GM18502 (cell line): Measurements from ENCODE around the gene RIPPLY1.

Experiments used
- ATAC-seq: cut with Tn5 transposase; IDR thresholded peaks from one replicate; pipeline ENCODE4 v1.9.1; 2021; ENCODE audit warnings: mild to moderate bottlenecking; ENCODE audit not compliant: unreplicated experiment, poor library complexity

The RIPPLY1 gene, protein sequence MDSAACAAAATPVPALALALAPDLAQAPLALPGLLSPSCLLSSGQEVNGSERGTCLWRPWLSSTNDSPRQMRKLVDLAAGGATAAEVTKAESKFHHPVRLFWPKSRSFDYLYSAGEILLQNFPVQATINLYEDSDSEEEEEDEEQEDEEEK

DNA sequence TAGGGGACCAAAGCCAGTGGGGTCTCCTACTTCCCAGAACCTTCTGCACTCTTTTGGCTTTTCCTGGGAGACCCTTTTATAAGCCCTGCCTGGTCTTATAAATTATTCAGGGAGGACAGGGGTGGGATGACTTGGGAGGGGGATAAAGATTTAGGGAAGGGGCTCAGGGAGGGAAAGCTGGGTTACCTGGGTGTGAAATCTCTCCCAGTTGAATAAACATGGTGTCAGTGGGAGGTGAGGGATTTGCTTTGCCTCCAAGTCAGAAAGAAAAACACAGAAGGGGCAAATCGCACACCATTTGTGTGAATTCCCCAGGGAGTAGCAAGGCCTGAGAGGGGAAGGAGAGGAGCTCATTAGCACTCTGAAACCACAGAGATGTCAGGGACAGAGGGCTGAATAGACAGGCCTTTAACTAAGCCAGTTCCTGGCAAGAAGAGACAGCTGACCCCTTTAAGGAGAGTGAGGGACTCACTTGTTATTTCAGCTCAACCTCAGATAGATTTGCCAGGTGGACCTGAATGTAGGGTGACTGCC lies at the start of gene RIPPLY1:
Gene RIPPLY1, minus strand, starts transcription at position 51 of the 534 bp plus-strand sequence. CDS start 54 bp downstream, outside the sequence.
- ATAC-seq: no peak

DNA sequence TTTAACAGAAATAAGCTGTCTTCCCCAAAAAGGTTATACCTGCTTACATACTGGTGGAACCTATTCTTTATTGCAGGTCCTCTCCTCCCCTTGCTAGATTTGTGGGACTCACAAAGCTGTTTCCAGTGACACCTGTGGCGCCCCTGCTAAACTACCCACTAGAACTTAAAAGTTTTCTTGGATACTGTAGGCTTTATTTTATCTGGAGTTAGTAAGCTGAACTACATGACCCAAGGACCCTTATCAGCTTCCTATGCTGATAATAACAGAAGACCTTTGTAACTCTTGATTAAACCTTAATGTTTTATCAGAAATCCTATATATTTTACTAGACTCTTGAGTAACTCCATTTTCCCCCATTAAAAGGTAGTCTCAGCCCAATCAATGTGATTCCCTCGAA lies 49.4 kb upstream of the RIPPLY1 start:
- no peak for ATAC-seq

DNA sequence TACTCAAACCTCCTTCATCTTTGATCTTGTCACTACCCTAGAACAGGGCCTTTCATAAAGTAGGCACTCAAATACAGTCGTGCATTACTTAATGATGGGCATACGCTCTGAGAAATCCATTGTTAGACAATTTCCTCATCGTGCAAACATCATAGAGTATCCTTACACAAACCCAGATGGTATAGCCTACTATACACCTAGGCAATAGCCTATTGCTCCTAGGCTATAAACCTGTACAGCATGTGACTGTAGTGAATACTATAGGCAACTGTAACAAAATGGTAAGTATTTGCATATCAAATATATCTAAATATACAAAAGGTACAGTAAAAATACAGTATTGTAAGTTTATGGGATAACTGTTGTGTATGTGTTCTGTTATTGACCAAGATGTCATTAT lies 48.9 kb upstream of the RIPPLY1 start:
- ATAC-seq: no peak

DNA sequence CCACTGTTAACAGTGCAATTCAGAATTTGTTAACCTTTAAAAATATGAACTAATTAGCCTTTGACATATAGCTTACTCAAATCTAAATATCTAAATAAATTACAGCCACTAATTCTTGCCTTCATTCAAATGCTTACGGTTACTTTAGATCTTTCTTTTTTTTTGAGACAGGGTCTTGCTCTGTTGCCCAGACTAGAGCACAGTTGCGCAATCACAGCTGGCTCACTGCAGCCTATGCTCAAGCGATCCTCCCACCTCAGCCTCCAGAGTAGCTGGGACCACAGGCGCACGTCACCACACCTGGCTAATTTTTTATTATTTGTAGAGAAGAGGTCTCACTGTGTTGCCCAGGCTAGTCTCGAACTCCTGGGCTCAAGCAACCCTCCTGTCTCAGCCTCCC lies 48.1 kb upstream of the RIPPLY1 start:
- ATAC-seq: no peak

DNA sequence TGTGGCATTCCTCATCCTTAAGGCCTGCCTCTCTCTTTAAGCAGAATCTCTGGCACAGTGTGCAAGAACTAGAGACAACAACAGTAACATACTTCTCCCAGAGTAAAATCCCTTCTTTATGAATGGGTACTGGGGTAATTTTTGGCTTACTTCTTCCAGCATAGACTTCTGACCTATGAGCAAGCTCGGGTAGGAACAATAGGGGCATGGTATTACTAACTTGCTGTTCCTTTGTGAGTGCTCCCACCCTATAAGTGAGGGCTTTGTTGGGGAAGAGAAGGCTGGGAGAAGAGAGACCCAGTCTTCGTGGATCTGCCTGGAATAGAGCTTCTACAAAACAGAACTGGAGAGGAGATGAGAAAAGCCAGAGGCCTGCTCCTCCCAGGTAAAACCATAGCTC lies 47.2 kb upstream of the RIPPLY1 start:
- ATAC-seq: no peak

DNA sequence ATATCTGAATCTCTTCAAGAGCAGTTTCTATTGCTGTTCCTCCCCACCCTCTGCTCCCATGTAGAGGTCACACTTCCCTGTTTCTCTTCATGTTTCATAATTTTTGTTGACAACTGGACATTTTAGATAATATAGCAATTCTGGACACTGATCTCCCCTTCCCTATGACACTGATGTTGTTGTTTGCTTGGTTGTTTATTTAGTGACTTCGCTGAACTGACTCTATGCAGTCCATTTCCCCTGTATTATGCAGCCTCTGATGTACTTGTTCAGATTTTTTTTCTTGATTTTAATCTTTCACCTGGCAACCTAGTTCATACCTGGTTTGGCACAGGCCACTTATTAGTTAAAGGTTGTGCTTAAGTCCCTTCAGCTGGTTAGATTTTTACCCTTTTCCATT lies 46.2 kb upstream of the RIPPLY1 start:
- no peak for ATAC-seq

DNA sequence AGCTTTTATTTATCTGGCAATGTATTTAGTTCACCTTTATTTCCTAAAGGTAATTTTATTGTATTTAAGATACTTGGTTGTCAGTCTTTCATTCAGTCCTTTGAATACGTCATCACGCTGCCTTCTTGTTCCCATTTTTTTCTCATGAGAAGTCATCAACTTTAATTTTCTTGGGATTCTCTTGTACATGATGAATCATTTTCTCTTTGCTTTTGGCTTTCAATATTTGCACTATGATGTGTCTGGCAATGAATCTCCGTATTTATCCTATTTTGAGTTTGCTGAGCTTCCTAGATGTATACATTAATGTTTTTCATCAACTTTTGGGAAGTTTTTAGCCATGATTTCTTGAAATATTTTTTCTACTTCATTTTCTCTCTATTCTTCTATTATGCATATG lies 45.5 kb upstream of the RIPPLY1 start:
- no peak for ATAC-seq

DNA sequence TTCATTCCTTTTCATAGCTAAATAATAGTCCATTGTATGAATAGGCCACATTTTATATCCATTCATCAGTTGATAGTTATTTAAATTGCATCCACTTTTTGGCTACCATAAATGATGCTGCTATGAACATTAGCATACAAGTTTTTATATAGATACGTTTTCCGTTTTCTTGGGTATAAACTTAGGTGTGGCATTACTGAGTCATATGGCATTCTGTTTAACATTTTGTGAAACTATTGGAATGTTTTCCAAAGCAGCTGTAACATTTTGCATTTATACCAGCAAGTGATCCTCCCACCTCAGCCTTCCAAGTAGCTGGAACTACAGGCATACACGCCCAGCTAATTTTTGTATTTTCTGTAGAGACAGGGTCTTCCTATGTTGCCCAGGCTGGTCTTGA lies 43.3 kb upstream of the RIPPLY1 start:
- no peak for ATAC-seq

DNA sequence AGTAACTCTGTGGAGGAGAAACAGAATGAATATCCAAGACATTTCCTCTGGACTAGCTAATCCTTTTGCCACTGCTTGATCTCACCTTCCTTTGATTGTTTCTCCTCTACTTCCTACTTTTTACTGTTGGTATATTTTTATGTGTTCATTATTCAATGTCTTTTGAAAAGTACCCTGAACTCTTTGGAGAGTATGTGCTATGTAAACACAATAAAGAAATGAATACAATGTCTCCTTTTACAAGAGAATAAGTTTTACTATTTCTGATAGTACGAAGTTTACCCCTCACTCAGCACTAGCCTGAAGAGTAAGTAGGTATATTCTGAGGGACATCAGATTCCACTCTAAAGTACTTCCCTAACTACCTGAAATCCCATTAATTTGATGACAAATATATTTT lies 36.9 kb upstream of the RIPPLY1 start:
- ATAC-seq: no peak

DNA sequence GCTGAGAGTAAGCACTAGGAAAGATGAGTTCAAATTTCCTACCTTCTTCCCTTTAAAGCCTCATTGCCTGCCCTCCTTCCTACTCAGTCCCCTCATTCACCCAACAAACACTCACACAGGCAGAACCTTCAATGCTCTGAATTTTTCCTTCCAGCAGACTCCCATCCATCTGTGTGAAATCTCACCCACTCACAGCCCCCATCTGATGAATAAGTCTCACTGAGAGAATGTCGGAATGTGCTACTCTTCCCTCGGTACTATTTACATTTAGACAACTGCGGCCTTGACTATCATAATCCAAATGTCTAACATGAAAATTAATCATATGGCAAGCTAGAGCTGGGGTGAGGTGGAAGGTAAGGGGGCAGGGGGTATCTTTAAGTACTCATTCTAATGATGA lies 36.4 kb upstream of the RIPPLY1 start:
- ATAC-seq: no peak

DNA sequence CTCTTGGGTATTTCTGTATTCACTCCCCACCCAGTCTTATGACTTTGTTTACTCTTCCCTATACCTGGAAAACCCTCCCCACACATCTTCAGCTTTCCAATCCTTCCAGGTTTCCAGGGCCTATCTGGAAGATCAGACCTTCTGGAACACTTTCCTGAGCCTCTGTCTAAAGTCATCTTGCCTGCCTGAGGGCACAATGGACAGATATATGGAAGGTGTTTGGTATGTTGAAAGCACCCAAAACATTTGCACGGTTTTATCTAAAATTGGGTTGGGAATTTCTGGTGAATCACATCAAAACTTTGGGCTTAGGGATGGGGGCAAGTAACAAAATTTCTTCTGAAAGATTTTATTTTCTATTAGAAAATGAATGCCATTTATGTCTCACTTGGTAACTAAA lies 33.1 kb upstream of the RIPPLY1 start:
- ATAC-seq: no peak

DNA sequence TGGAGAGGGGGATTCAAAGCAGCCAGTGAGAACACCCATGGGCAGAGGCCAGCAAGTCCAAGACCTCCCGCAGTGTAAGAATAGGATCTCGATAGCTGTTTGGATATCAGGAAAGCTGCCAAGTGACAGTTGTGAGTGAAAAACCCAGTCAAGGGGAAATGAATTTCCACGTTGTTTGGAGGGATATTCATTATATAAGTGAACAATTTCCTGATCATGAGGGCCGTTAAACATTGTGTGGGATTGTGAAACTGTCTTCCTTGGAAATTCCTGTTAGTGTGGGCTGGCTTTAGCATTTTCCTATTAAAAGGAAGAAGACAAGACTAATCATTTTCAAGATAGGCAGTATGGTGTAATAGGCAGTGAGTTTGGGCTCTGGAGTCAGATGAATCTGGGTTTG lies 32.0 kb upstream of the RIPPLY1 start:
- ATAC-seq: no peak

DNA sequence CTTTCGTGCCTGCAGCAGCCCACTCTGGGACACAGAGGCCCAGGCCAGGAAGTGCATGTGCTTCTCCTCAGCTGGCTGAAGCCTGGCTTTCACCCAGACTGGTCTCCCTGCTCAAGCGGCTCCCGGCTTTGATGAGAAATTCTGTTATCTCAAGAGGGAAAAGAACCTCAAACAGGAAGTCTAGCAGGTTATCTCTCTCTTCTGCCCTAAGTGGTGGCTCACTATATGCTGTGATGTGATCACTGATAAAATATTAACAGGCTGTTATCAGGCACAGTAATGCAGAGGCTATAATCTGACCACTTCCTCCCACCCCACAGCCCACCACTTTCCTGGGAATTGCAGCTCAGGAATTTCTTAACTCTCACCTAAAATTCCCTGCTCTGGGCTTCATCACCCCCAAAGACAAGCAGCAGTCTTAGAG lies 30.4 kb upstream of the RIPPLY1 start:
- no peak for ATAC-seq

DNA sequence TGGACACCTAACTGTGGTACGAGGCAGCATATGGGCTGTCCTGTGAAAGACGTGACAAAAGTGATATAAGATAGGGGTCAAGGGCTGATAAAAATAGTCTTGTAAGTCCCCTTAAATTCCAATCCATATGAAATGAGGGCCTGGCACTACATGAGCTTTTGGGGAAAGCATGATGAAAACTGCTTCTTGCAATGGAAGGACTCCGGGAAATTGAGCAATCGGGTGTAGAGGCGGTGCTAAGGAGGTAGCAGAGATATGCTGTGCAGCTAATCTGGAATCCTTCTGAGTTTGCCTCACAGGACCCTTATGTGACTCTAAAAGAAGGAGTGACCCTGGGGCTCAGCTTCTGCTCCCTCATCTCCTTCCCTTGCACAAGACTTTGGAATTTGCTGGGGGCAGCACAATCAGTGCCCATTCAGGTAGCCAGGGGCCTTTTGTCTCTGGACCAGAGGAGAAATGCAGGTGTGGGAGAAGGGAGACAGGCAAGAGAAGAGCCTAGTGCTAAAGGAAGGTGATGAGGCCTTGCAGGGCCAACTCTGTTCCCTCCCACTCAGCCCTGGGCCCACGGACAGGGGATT lies 29.9 kb upstream of the RIPPLY1 start:
- no peak for ATAC-seq

DNA sequence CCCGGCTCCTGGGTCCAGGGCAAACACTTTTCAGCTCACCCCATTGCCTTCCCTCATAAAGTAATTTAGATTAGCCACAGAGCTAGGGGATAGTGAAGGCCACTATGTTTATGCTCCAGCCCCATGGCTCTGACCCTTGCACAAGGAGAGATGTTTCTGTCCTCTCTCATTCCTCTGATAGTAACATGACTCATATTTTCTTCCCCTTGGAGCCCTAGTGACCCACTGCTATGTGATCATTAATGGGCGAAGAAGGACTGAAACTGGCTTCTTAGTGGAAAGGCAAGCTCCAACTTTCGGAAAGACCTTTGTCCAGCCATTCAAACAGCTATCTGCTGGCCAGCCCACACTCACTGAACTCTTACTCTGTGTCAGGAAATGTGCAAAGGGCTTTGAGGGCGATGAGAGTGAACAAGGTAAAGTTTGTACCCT lies 29.4 kb upstream of the RIPPLY1 start:
- ATAC-seq: no peak

DNA sequence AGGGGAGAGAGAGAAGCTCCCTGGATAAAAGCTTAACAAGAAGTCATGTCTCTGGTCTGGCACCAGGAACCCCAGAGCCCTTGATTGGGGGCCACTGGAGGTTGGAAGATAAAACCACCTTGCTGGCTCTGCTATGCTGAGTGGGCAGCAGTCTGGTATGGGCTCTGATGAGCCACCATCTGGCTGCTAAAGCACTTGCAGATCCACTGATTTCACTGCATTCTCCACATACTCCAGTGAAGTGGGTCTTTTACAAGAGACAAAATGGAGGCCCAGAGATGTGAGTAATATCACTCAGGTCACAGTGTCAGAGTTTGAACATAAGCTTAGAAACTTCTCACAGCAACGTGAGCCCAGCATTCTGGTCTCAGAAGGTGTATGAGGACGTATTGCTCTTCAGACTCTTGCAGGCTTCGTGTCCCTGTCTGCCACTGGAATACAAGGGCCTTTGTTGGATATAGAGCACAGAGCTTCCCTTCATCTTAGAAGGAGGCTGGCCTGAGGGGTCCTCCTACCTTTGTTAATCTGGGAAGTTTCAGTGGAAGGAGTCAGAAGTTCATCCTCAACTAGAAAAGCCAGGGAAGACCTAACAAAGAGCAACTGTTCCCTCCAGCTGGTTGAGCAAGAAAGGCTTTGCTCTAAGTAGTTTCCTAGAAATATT lies 28.8 kb upstream of the RIPPLY1 start:
- ATAC-seq: no peak

DNA sequence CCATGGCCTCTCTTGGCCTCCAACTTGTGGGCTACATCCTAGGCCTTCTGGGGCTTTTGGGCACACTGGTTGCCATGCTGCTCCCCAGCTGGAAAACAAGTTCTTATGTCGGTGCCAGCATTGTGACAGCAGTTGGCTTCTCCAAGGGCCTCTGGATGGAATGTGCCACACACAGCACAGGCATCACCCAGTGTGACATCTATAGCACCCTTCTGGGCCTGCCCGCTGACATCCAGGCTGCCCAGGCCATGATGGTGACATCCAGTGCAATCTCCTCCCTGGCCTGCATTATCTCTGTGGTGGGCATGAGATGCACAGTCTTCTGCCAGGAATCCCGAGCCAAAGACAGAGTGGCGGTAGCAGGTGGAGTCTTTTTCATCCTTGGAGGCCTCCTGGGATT lies 25.1 kb upstream of the RIPPLY1 start:
- no peak for ATAC-seq

DNA sequence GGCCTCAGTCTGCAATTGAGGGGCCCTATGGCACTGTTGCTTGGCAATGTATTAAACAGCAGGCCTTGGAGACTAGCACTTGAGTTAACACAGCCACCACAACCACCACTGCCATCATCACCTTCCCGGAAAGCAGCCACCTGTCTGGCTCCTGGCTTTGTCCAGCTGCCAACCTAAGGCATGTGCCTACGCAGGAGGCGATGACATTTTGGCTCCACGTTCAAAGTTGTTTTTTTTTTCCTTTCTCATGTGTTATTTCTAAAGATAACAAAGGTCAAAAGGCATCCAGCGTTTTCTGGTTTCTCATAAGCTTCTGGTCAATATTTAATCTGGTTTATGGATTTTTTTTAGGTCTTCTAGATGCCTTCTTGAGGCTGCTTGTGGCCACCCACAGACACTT lies 24.6 kb upstream of the RIPPLY1 start:
- ATAC-seq: no peak

DNA sequence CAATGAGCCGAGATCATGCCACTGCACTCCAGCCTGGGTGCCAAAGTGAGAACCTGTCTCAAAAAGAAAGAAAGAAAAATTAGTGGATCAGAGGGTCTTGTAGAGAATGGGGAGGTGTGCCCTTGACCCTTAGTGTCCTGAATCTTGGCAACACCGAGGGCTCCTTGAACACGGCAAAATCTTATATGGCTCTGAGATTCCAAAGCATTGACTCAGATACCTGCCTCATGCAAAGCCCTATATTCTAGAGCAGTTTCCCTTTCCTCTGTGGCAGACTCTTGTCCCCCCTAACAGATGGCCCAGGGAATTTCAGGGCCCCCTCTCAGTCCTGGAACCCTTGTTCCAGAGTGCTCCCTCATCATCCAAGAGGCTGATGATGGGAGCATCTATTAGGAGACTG lies 23.9 kb upstream of the RIPPLY1 start:
- no peak for ATAC-seq

DNA sequence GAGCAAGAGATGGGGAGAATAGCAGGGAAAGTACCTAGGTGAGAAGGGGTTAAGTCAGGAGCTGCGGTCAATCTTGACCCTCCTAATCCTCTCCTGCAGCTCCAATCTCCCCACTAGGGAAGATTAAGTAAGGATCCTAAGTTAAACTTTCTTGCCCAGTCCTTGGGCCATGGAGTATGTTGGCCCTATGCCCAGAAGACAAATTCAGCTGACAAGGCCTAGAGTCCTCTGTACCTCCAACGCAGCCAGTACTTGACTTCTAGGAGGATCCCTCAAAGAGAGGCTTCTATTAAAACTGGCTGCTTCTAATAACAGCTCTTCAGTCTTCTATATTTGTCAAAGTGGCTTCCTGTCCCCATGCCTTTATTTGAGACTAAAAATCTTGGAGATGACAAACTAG lies 18.5 kb upstream of the RIPPLY1 start:
- ATAC-seq: no peak

DNA sequence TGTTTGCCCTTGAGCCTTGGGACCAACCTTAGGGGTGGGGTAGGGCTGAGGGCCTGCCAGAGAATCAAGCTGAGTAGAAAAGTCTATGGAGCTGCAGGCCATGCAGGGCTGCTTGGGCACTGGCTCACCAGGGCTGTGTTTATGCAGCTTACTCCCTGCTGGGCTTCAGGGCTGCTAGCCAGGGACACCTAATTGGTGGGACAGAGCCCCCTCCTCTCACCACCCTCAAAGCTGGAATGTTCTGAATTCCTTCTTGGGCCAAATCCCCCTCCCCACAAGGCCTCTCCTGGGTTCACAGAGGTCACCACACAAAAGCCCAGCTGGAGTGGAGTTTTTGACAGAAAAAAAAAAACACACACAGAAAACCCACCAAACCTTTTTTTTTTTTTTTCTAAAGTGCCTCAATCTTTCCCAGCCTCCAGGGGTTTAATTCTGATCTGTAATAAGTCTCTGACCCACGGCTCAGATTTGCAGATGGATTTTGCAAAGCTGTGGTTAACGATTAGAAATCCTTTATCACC lies 16.9 kb upstream of the RIPPLY1 start, which contains the start of gene CLDN2:
Gene CLDN2, plus strand, starts transcription at position 471 of the 521 bp plus-strand sequence. CDS start 7,827 bp downstream, outside the sequence.
- no peak for ATAC-seq
